Gastrocnemius medialis (tissue), 4 donors: ENCODE measurements around the gene FKBP9. TPM values are rescaled to one million over a fixed set of nuclear protein-coding genes. Genes with fewer than 3 reads are reported as not detected.

Source experiments
- ATAC-seq, 2 donors: fragments of 150-250 bp; one replicate each; pipeline ENCODE4 v1.9.1; 2016
- DNase-seq, 2 donors: peaks; one replicate each; pipeline ENCODE4 v3.0.0-alpha.2; 2019
- H3K27ac ChIP-seq, 4 donors: fragments of 200-600 bp; sonication (generic); 1 replicate in 1 of 4; 2 replicates in 3 of 4; pipeline ENCODE4 v1.5.1; 2016 to 2018; ENCODE audit warnings: mild to moderate bottlenecking in 2 of 4, moderate library complexity in 1 of 4
- H3K27me3 ChIP-seq, 3 donors: fragments of 200-600 bp; sonication (generic) in 2 of 3; 1 replicate in 1 of 3; 2 replicates in 2 of 3; pipeline versions ENCODE4 v1.5.1 to v1.6.0; 2016 to 2019; ENCODE audit warnings: mild to moderate bottlenecking in 1 of 3, moderate library complexity in 1 of 3
- H3K36me3 ChIP-seq, 2 donors: fragments of 200-600 bp; sonication (generic) in 1 of 2; one replicate each; pipeline ENCODE4 v1.5.1; 2017 to 2018
- H3K4me1 ChIP-seq, 2 donors: fragments of 200-600 bp; sonication (generic) in 1 of 2; one replicate each; pipeline ENCODE4 v1.5.1; 2016 to 2017; ENCODE audit warnings: mild to moderate bottlenecking in 2 of 2
- H3K4me3 ChIP-seq, 4 donors: fragments of 200-600 bp; sonication (generic) in 3 of 4; 1 replicate in 1 of 4; 2 replicates in 3 of 4; pipeline ENCODE4 v1.5.1; 2016 to 2019; ENCODE audit warnings: mild to moderate bottlenecking in 2 of 4
- H3K9me3 ChIP-seq, 3 donors: fragments of 200-600 bp; sonication (generic) in 2 of 3; 1 replicate in 1 of 3; 2 replicates in 2 of 3; pipeline ENCODE4 v1.5.1; 2016 to 2019
- POLR2A ChIP-seq, 2 donors: fragments of 450-650 bp; IDR thresholded peaks; one replicate each; pipeline ENCODE4 v1.6.1; 2017; ENCODE audit warnings: antibody characterized with exemption in 2 of 2, mild to moderate bottlenecking in 2 of 2, moderate library complexity in 2 of 2
- in situ Hi-C, 4 donors: fragments of 200-750 bp; cut with MboI; loops; one replicate each; pipeline versions ENCODE4 v1.15.0 to v1.8.0; 2017; ENCODE audit warnings: low sequenced_read_pairs in 4 of 4
- intact Hi-C: fragments of 100-400 bp; cut with DNase I; formaldehyde crosslinking; loops from one replicate; pipeline ENCODE4 v1.15.1; 2023; ENCODE audit warnings: low total_unique reads
- total RNA-seq, 4 donors: library from RNA; depleted of rRNA; stranded (reverse); fragments of >200 nt; gene quantifications; one replicate each; pipeline versions ENCODE4 v1.1.0 to v1.2.3, GENCODE V29; 2016
- TF ChIP-seq, protein P1 (sequence below), 5 experiments: fragments of 450-650 bp in 3 of 5; fragments of 200-600 bp in 2 of 5; sonication (generic) in 2 of 5; IDR thresholded peaks in 4 of 5; conservative IDR thresholded peaks in 1 of 5; 1 replicate in 4 of 5; 2 replicates in 1 of 5; pipeline ENCODE4 v1.5.1; 2016 to 2019; ENCODE audit warnings: antibody characterized with exemption in 5 of 5, mild to moderate bottlenecking in 3 of 5, moderate library complexity in 3 of 5

FKBP9 gene
- total RNA-seq, 4 donors from 2014 or later, result 32.1 to 72.1 (median 35.3) TPM

DNA sequence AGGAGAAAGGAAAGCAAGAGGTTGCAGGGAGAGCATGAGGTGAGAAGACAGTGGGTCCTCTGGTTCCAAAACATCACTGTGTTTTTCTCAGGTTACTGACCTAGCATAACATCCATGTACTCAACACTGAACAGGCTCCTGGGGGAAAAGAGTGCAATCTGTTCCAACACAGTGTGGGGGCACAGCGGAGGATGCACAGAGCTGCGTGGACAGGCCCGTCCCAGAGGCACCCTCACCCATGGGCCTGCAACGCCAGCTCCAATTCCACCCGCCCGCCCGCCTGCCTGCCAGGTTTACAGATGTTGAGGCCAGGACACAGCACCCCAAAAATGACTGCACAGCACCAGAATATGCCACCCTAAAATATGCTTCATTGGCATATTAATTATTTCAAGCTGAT is 26.9 kb upstream of the FKBP9 start:
- H3K27me3 ChIP-seq, result no peaks in the 10 kb centered on the region
- no peaks in the 10 kb centered on the region for H3K4me1 ChIP-seq
- H3K36me3 ChIP-seq, result peaks cover 0 to 40% of the 10 kb centered on the region in 2 donors
- ATAC-seq, result no peak
- no peak for TF ChIP-seq POLR2A (IDR thresholded peaks at IDR 0.05)
- TF ChIP-seq, protein P1, sequence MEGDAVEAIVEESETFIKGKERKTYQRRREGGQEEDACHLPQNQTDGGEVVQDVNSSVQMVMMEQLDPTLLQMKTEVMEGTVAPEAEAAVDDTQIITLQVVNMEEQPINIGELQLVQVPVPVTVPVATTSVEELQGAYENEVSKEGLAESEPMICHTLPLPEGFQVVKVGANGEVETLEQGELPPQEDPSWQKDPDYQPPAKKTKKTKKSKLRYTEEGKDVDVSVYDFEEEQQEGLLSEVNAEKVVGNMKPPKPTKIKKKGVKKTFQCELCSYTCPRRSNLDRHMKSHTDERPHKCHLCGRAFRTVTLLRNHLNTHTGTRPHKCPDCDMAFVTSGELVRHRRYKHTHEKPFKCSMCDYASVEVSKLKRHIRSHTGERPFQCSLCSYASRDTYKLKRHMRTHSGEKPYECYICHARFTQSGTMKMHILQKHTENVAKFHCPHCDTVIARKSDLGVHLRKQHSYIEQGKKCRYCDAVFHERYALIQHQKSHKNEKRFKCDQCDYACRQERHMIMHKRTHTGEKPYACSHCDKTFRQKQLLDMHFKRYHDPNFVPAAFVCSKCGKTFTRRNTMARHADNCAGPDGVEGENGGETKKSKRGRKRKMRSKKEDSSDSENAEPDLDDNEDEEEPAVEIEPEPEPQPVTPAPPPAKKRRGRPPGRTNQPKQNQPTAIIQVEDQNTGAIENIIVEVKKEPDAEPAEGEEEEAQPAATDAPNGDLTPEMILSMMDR (IDR thresholded peaks at IDR 0.05 in 4 of 5, conservative IDR thresholded peaks at IDR 0.05 in 1 of 5), result no peak
- no peak overlapping the region for H3K4me3 ChIP-seq
- intact Hi-C loops, result no loop called here
- H3K27ac ChIP-seq, result no peak overlapping the region
- in situ Hi-C loops, result loop anchor here in 2 of 4 donors (10.0 to 25.0 kb wide), 2 partner anchors 86 to 93 kb away; no protein-coding TSS in a partner anchor
- DNase-seq, result no peak
- H3K9me3 ChIP-seq, result no peaks in the 10 kb centered on the region

DNA sequence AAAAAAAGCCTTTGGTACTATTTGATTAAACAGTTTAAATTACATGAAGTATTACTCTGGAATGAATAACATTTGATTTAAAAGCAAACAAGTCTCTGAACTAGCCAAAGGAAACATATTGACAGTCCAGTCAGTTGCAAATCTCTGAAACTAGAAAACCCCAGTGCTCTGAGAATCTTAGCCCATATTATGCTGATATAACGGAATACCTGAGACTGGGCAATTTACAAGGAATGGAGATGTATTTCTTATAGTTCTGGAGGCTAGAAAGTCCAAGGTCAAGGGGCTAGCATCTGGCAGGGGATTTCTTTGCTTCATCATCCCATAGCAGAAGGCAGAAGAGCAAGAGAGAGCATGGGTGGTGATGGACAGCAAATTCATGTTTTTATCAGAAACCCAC is 21.7 kb upstream of the FKBP9 start:
- TF ChIP-seq POLR2A (IDR thresholded peaks at IDR 0.05), result no peak
- TF ChIP-seq, protein P1 (IDR thresholded peaks at IDR 0.05 in 4 of 5, conservative IDR thresholded peaks at IDR 0.05 in 1 of 5), result no peak
- H3K27me3 ChIP-seq, result no peaks in the 10 kb centered on the region
- H3K4me1 ChIP-seq, result peaks cover 19 to 27% of the 10 kb centered on the region in 2 donors
- in situ Hi-C loops, result loop anchor here in 2 of 4 donors (10.0 to 25.0 kb wide), 2 partner anchors 91 to 98 kb away; no protein-coding TSS in a partner anchor
- peaks cover 0 to 24% of the 10 kb centered on the region in 2 donors for H3K36me3 ChIP-seq
- H3K4me3 ChIP-seq, result no peak overlapping the region
- no peak overlapping the region for H3K27ac ChIP-seq
- ATAC-seq (no peak), DNase-seq (no peak)
- H3K9me3 ChIP-seq, result no peaks in the 10 kb centered on the region
- intact Hi-C loops, result no loop called here

DNA sequence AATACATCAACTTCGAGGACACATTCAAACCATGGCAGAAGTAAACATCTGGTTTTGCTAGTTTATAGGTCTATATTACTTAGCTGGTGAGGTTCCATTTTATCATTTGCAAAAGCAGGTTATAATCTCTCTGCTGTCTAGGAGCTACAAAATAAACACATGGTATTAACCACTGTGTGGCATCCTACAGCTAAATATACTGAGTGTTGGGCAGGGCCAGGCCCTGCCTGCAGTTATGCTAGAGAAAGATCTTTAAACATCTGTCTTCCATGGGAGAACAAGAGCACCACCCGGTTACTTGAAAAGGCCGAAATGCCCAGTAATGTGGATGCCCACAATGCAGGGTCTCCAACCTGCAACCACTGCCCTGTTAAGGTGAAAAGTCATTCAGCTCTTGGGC is 20.6 kb upstream of the FKBP9 start:
- ATAC-seq (no peak), DNase-seq (no peak)
- H3K4me1 ChIP-seq, result peaks cover 25 to 37% of the 10 kb centered on the region in 2 donors
- intact Hi-C loops (no loop called here), in situ Hi-C loops (loop anchor here in 2 of 4 donors (10.0 to 25.0 kb wide), 2 partner anchors 92 to 99 kb away; no protein-coding TSS in a partner anchor)
- H3K36me3 ChIP-seq, result peaks cover 0 to 21% of the 10 kb centered on the region in 2 donors
- H3K27ac ChIP-seq, result peak overlapping the region in 2 of 4 donors; percentile 75
- H3K9me3 ChIP-seq, result no peaks in the 10 kb centered on the region
- no peak for TF ChIP-seq POLR2A (IDR thresholded peaks at IDR 0.05)
- TF ChIP-seq, protein P1 (IDR thresholded peaks at IDR 0.05 in 4 of 5, conservative IDR thresholded peaks at IDR 0.05 in 1 of 5), result no peak
- H3K27me3 ChIP-seq, result no peaks in the 10 kb centered on the region
- H3K4me3 ChIP-seq, result no peak overlapping the region

DNA sequence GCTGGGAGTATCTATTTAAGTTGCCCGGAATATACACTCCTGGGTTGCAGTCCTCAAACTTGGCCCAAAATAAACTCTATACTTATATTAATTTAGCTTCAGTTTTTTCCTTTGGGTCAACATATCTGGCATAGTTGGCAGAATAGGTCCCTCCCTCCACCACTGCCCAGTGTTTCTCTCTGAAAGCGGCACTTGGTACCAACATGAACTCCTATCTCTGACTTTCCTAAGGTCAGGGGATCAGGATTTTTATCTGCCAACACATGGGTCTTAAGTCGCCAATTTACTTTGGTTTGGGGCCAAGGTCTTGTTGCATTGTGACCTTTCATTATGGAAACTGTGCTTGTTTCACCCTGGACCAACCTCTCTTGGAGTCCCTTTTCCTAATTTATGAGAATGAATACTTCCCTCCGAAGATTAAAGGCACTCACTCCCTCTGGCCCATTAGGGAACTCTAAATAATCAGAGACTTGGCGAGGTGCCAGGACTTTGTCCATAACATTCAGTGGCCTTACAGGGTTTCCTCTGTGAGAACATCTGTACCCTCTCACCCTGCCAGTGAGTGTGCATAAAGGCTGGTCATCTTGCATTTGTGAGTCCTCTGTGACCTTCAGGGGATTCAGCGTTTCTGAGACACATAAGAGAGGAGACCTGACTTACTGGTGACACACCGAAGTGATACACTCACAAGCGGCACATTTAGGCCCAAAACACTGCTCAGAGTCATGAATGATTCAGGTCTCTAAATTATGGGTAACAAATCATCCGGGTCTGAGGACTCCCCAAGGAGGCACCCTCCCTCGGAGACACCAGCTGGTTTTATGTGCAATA is 19.7 kb upstream of the FKBP9 start:
- ATAC-seq, result peak; percentile 33 to 58
- peak; percentile 38 to 47 for DNase-seq
- Histone ChIP-seq H3K4me3 (no peak overlapping the region), H3K4me1 (peaks cover 28 to 40% of the 10 kb centered on the region in 2 donors), H3K27me3 (no peaks in the 10 kb centered on the region), H3K36me3 (peaks cover 0 to 12% of the 10 kb centered on the region in 2 donors), H3K9me3 (no peaks in the 10 kb centered on the region), H3K27ac (peak overlapping the region; percentile 10 to 75 (median 44))
- in situ Hi-C loops, result loop anchor here in 2 of 4 donors (10.0 to 25.0 kb wide), 2 partner anchors 93 to 100 kb away; no protein-coding TSS in a partner anchor
- TF ChIP-seq, protein P1 (IDR thresholded peaks at IDR 0.05 in 4 of 5, conservative IDR thresholded peaks at IDR 0.05 in 1 of 5), result no peak
- no peak for TF ChIP-seq POLR2A (IDR thresholded peaks at IDR 0.05)
- intact Hi-C loops, result no loop called here
